Liver (tissue), 9 donors: ENCODE results near the gene LDHAL6B. TPM values are rescaled to one million over a fixed set of nuclear protein-coding genes. Genes with fewer than 3 reads are reported as not detected.

Experiments
- DNase-seq: peaks from one replicate; pipeline ENCODE4 v3.0.0-alpha.2; 2017; ENCODE audit warnings: low spot score
- H3K27ac ChIP-seq, 2 donors: one replicate each; pipeline ENCODE4 v1.7.0; 2013; ENCODE audit warnings: inconsistent platforms in 2 of 2, low read length in 2 of 2, control low read depth in 1 of 2, low read depth in 1 of 2, mild to moderate bottlenecking in 1 of 2
- H3K27me3 ChIP-seq, 4 donors: one replicate each; pipeline versions ENCODE4 v1.6.1 to v1.7.0; 2013; ENCODE audit warnings: low read length in 3 of 4, inconsistent platforms in 1 of 4, mild to moderate bottlenecking in 1 of 4, moderate library complexity in 1 of 4; ENCODE audit not compliant: control insufficient read depth in 4 of 4, insufficient read depth in 4 of 4
- H3K36me3 ChIP-seq, 4 donors: one replicate each; pipeline versions ENCODE4 v1.6.1 to v1.7.0; 2013; ENCODE audit warnings: low read length in 3 of 4, mild to moderate bottlenecking in 3 of 4, low read depth in 1 of 4, moderate library complexity in 1 of 4; ENCODE audit not compliant: control insufficient read depth in 4 of 4, insufficient read depth in 3 of 4
- H3K4me1 ChIP-seq, 4 donors: one replicate each; pipeline versions ENCODE4 v1.6.1 to v1.7.0; 2013; ENCODE audit warnings: low read length in 3 of 4, mild to moderate bottlenecking in 3 of 4, moderate library complexity in 1 of 4; ENCODE audit not compliant: control insufficient read depth in 4 of 4, insufficient read depth in 4 of 4
- H3K4me3 ChIP-seq, 3 donors: one replicate each; pipeline versions ENCODE4 v1.6.1 to v1.7.0; 2013; ENCODE audit warnings: low read length in 3 of 3, control low read depth in 1 of 3, low read depth in 1 of 3, mild to moderate bottlenecking in 1 of 3
- H3K9ac ChIP-seq, 2 donors: one replicate each; pipeline ENCODE4 v1.7.0; 2013; ENCODE audit warnings: low read length in 2 of 2, mild to moderate bottlenecking in 2 of 2, moderate library complexity in 2 of 2, control low read depth in 1 of 2, low read depth in 1 of 2
- H3K9me3 ChIP-seq, 4 donors: one replicate each; pipeline versions ENCODE4 v1.6.1 to v1.7.0; 2013; ENCODE audit warnings: low read length in 3 of 4; ENCODE audit not compliant: control insufficient read depth in 4 of 4
- EGR1 ChIP-seq, 2 donors: IDR thresholded peaks; 2 replicates each; pipeline ENCODE4 v1.6.1; 2016 to 2018; ENCODE audit warnings: antibody characterized with exemption in 2 of 2, low read depth in 2 of 2
- FOXA1 ChIP-seq: IDR thresholded peaks from 2 replicates; pipeline ENCODE4 v1.6.1; 2016; ENCODE audit warnings: antibody characterized with exemption
- FOXA2 ChIP-seq: IDR thresholded peaks from 2 replicates; pipeline ENCODE4 v1.6.1; 2016; ENCODE audit warnings: antibody characterized with exemption
- GABPA ChIP-seq, 2 donors: IDR thresholded peaks in 1 of 2; conservative IDR thresholded peaks in 1 of 2; 2 replicates each; pipeline ENCODE4 v1.6.1; 2016; ENCODE audit warnings: antibody characterized with exemption in 2 of 2, mild to moderate bottlenecking in 1 of 2, moderate library complexity in 1 of 2
- HNF4A ChIP-seq, 2 donors: conservative IDR thresholded peaks; 2 replicates each; pipeline ENCODE4 v1.6.1; 2016; ENCODE audit warnings: antibody characterized with exemption in 2 of 2, mild to moderate bottlenecking in 2 of 2
- HNF4G ChIP-seq: IDR thresholded peaks from 2 replicates; pipeline ENCODE4 v1.6.1; 2016; ENCODE audit warnings: antibody characterized with exemption
- JUND ChIP-seq, 2 donors: IDR thresholded peaks; 2 replicates each; pipeline ENCODE4 v1.6.1; 2016; ENCODE audit warnings: antibody characterized with exemption in 2 of 2
- NR2F2 ChIP-seq: IDR thresholded peaks from 2 replicates; pipeline ENCODE4 v1.6.1; 2016; ENCODE audit warnings: antibody characterized with exemption
- RAD21 ChIP-seq, 2 donors: IDR thresholded peaks; 2 replicates each; pipeline ENCODE4 v1.6.1; 2016; ENCODE audit warnings: antibody characterized with exemption in 2 of 2, mild to moderate bottlenecking in 2 of 2
- RXRA ChIP-seq, 2 donors: IDR thresholded peaks; 2 replicates each; pipeline ENCODE4 v1.6.1; 2017 to 2018; ENCODE audit warnings: antibody characterized with exemption in 2 of 2, mild to moderate bottlenecking in 1 of 2
- SP1 ChIP-seq: IDR thresholded peaks from 2 replicates; pipeline ENCODE4 v1.6.1; 2018; ENCODE audit warnings: antibody characterized with exemption, mild to moderate bottlenecking
- TAF1 ChIP-seq: conservative IDR thresholded peaks from 2 replicates; pipeline ENCODE4 v1.6.1; 2016; ENCODE audit warnings: antibody characterized with exemption, mild to moderate bottlenecking
- YY1 ChIP-seq: IDR thresholded peaks from 2 replicates; pipeline ENCODE4 v1.6.1; 2016; ENCODE audit warnings: antibody characterized with exemption, mild to moderate bottlenecking
- WGBS: extraction: QIAGEN DNeasy Blood & Tissue Kit; methylation state at CpG from one replicate; pipeline ENCODE4 v1.1.7; 2013; 5-methylcytosine and 5-hydroxymethylcytosine counted together
- polyA plus RNA-seq, 2 donors: library from polyadenylated mRNA; stranded (reverse) in 1 of 2; unstranded in 1 of 2; fragments of 200-250 nt in 1 of 2; fragments of >200 nt in 1 of 2; fragmentation: Nextera tagmentation in 1 of 2; extraction: Ambion mirVana in 1 of 2; gene quantifications; one replicate each; pipeline versions ENCODE4 v1.2.1 to v1.2.3, GENCODE V29; 2013 to 2015
- total RNA-seq, 2 donors: library from RNA; depleted of rRNA; stranded (reverse); fragments of >200 nt; gene quantifications; one replicate each; pipeline ENCODE4 v1.2.3, GENCODE V29; 2014
- TF ChIP-seq, protein P1 (sequence below): IDR thresholded peaks from 2 replicates; pipeline ENCODE4 v1.6.1; 2016; ENCODE audit warnings: antibody characterized with exemption
- TF ChIP-seq, protein P2 (sequence below): IDR thresholded peaks from 2 replicates; pipeline ENCODE4 v1.6.1; 2016; ENCODE audit warnings: antibody characterized with exemption, mild to moderate bottlenecking
- TF ChIP-seq, protein P3 (sequence below): fragments of 150-350 bp; IDR thresholded peaks from 2 replicates; pipeline ENCODE4 v1.5.1; 2017; ENCODE audit warnings: improper control_type of control experiment, low read depth, low read length; ENCODE audit not compliant: missing input control
- TF ChIP-seq, protein P4 (sequence below): IDR thresholded peaks from 2 replicates; pipeline ENCODE4 v1.6.1; 2016; ENCODE audit warnings: antibody characterized with exemption
- TF ChIP-seq, protein P5 (sequence below): IDR thresholded peaks from 2 replicates; pipeline ENCODE4 v1.6.1; 2016; ENCODE audit warnings: antibody characterized with exemption
- donor health status: healthy.
- donor health status: healthy.
- donor health status: healthy.
- donor health status: healthy.
- donor health status: healthy.

The LDHAL6B gene
- total and polyA plus RNA-seq, 4 donors: not detected

DNA sequence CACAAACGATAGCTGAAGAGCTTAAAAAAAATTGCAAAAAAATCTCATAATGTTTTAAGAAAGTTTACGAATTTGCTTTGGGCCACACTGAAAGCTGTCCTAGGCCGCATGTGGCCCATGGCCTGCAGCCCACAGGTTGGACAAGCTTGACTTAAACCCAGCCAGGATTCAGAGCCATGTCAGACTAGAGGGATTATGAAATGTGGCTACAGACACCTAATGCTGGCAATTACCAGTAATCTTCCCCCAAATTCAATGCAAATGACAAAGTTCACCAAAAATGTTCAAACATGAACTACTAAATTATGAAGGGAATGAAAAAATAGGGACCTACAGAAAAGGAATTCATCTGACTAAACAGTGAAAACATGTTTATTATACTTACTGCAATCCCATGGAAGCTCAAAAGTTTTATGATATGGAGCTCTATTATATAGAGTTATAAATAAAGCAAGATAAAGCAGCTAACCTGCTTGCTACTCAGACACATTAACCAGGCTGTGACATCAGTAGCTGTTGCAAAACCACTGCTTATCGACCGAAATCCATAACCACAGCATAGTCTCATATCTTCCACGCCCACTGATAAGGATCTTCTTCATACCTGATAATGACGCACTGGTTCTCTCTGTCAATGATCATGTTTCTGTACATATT lies 49.2 kb downstream of the LDHAL6B start:
- no peaks in the 10 kb centered on the region for H3K9me3 ChIP-seq
- no peak for DNase-seq
- peak overlapping the region in 1 of 2 donors; percentile 3 for H3K9ac ChIP-seq
- H3K27ac ChIP-seq: peak overlapping the region; percentile 60 to 75
- peaks cover 8 to 38% (median 29%) of the 10 kb centered on the region in 4 donors for H3K4me1 ChIP-seq
- H3K27me3 ChIP-seq: no peaks in the 10 kb centered on the region
- 30% methylated on average over 7 of the region's 7 CpGs for WGBS
- no peak overlapping the region for H3K4me3 ChIP-seq
- H3K36me3 ChIP-seq: no peaks in the 10 kb centered on the region
- TF ChIP-seq EGR1 (IDR thresholded peaks at IDR 0.05; ENCODE audit: low read depth in 2 of 2) (peak in 1 of 2 donors; percentile 74), FOXA1 (no peak), YY1 (peak; percentile 92), SP1 (peak; percentile 88), RAD21 (IDR thresholded peaks at IDR 0.05) (no peak), FOXA2 (peak; percentile 38), JUND (IDR thresholded peaks at IDR 0.05) (peak; percentile 38 to 58), HNF4G (no peak), NR2F2 (no peak), HNF4A (conservative IDR thresholded peaks at IDR 0.05) (peak; percentile 72), TAF1 (peak; percentile 43), RXRA (IDR thresholded peaks at IDR 0.05) (peak; percentile 45 to 67), GABPA (IDR thresholded peaks at IDR 0.05 in 1 of 2, conservative IDR thresholded peaks at IDR 0.05 in 1 of 2) (no peak)
- TF ChIP-seq, protein P1, sequence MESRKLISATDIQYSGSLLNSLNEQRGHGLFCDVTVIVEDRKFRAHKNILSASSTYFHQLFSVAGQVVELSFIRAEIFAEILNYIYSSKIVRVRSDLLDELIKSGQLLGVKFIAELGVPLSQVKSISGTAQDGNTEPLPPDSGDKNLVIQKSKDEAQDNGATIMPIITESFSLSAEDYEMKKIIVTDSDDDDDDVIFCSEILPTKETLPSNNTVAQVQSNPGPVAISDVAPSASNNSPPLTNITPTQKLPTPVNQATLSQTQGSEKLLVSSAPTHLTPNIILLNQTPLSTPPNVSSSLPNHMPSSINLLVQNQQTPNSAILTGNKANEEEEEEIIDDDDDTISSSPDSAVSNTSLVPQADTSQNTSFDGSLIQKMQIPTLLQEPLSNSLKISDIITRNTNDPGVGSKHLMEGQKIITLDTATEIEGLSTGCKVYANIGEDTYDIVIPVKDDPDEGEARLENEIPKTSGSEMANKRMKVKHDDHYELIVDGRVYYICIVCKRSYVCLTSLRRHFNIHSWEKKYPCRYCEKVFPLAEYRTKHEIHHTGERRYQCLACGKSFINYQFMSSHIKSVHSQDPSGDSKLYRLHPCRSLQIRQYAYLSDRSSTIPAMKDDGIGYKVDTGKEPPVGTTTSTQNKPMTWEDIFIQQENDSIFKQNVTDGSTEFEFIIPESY: peak; percentile 59
- TF ChIP-seq, protein P2, sequence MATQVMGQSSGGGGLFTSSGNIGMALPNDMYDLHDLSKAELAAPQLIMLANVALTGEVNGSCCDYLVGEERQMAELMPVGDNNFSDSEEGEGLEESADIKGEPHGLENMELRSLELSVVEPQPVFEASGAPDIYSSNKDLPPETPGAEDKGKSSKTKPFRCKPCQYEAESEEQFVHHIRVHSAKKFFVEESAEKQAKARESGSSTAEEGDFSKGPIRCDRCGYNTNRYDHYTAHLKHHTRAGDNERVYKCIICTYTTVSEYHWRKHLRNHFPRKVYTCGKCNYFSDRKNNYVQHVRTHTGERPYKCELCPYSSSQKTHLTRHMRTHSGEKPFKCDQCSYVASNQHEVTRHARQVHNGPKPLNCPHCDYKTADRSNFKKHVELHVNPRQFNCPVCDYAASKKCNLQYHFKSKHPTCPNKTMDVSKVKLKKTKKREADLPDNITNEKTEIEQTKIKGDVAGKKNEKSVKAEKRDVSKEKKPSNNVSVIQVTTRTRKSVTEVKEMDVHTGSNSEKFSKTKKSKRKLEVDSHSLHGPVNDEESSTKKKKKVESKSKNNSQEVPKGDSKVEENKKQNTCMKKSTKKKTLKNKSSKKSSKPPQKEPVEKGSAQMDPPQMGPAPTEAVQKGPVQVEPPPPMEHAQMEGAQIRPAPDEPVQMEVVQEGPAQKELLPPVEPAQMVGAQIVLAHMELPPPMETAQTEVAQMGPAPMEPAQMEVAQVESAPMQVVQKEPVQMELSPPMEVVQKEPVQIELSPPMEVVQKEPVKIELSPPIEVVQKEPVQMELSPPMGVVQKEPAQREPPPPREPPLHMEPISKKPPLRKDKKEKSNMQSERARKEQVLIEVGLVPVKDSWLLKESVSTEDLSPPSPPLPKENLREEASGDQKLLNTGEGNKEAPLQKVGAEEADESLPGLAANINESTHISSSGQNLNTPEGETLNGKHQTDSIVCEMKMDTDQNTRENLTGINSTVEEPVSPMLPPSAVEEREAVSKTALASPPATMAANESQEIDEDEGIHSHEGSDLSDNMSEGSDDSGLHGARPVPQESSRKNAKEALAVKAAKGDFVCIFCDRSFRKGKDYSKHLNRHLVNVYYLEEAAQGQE: peak; percentile 83
- TF ChIP-seq, protein P3, sequence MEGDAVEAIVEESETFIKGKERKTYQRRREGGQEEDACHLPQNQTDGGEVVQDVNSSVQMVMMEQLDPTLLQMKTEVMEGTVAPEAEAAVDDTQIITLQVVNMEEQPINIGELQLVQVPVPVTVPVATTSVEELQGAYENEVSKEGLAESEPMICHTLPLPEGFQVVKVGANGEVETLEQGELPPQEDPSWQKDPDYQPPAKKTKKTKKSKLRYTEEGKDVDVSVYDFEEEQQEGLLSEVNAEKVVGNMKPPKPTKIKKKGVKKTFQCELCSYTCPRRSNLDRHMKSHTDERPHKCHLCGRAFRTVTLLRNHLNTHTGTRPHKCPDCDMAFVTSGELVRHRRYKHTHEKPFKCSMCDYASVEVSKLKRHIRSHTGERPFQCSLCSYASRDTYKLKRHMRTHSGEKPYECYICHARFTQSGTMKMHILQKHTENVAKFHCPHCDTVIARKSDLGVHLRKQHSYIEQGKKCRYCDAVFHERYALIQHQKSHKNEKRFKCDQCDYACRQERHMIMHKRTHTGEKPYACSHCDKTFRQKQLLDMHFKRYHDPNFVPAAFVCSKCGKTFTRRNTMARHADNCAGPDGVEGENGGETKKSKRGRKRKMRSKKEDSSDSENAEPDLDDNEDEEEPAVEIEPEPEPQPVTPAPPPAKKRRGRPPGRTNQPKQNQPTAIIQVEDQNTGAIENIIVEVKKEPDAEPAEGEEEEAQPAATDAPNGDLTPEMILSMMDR: no peak
- TF ChIP-seq, protein P4, sequence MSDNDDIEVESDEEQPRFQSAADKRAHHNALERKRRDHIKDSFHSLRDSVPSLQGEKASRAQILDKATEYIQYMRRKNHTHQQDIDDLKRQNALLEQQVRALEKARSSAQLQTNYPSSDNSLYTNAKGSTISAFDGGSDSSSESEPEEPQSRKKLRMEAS: peak; percentile 75
- TF ChIP-seq, protein P5, sequence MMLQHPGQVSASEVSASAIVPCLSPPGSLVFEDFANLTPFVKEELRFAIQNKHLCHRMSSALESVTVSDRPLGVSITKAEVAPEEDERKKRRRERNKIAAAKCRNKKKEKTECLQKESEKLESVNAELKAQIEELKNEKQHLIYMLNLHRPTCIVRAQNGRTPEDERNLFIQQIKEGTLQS: peak; percentile 30
